Left renal pelvis (tissue), 4 donors: Measurements from ENCODE around the gene MINAR2. TPM values are rescaled to one million over a fixed set of nuclear protein-coding genes. Genes with fewer than 3 reads are reported as not detected.

Source experiments
- DNase-seq, 4 donors: peaks; one replicate each; pipeline ENCODE4 v3.0.0-alpha.2; 2013; ENCODE audit warnings: low read depth in 4 of 4, low spot score in 3 of 4
- polyA plus RNA-seq, 4 donors: library from polyadenylated mRNA; unstranded; fragments of 120-200 nt; gene quantifications; one replicate each; pipeline ENCODE4 v1.2.1, GENCODE V29; 2013; ENCODE audit not compliant: insufficient read length in 4 of 4

The MINAR2 gene
- polyA plus RNA-seq, 4 donors = 0.07 to 0.15 (median 0.11) TPM; not detected in 1

DNA sequence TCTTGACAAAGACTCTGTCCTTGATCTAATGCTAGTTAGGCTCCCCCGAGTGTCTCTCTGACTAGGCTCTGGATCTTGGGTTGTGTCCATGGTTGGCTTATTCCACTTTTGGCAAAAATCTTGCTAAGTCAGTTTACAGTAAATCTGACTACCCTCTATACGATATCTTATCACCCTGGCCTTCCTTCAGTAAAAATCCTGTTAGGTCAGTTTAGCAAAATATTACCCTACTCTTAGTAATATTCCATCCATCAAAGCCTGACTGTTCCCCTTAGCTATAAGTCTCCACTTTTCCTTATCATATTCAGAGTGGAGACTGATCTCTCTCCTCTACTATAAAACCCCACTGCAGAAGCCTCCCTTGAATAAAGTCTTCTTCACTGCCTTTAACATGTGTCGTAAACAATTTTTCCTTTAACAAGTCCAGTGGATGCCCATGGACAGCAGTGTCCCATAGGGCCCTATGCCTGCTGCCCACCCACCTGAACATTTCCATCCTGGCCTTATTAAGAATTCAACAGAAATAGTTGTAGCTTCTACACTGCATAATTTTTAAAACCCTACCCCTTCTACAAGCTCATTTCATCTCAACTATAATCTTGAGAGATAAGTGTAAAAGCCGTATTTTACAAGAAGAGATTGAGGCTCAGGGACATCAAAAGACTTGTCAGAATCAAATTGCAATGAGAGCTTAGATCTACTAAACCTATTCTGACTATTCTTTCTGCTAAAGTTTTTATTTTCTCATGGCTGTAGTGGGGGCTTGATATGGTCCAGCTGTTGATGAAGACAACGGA, 22.3 kb downstream of the MINAR2 start:
- DNase-seq = no peak

DNA sequence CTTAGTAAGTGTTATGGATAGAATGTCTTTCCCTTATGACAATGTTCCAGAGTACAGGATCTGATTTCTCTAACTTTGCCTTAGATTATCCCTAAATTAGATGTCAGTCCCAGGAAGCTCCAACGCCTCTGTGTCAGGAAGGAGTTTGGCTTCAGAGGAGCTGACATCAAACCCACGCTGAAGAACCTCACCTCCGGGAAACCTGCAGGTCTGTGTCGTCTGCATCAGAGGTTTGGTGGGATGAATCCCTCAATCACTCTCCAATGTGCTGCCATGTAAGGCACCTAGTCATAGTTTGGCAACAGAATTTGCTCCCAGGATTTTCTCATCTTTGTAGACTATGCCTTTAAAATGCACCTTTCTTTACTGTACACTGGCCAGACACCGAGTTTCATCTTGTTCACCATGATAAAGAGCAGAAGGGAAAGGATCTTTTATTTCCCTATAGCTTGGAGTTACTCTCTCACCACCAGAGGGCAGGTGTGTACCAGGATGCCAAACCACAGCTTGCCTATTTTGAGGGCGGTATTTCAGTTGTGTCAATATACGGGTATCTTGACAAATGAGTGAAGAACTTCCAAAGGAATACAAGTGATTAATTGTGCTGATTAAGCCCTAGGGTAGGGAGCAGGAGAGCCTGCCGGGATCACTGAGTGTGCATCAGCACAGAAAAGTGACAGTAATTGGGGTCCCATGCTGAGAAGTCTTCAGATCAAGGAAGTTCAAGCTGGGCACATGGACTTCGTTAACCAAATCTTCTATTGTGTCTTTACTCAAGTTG, 23.4 kb downstream of the MINAR2 start:
- DNase-seq = peak in 2 of 4 donors; percentile 31 to 33

- no peak for DNase-seq
Measured at GRCh38 chr5:129773376-129773775, 25.5 kb downstream of the MINAR2 start.

DNA sequence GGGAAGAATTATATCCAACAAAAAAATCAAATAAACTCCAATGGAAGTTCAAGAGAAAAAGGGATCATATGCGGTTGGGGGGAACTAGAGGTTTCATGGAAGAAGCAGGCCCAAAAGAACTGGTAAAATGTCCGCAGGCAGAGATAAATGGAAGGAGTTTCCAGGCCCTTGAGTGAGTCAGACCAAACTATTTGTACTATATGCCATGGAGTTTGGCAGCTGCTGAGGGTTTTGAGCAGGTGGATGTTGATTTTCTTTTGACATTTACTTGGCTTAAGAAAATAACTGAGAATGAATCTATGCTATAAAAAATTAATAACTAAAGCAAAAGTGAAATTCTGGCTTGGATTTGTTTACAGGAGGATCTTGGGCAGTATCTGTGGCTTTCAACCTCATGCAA, 33.7 kb downstream of the MINAR2 start:
- no peak for DNase-seq

DNA sequence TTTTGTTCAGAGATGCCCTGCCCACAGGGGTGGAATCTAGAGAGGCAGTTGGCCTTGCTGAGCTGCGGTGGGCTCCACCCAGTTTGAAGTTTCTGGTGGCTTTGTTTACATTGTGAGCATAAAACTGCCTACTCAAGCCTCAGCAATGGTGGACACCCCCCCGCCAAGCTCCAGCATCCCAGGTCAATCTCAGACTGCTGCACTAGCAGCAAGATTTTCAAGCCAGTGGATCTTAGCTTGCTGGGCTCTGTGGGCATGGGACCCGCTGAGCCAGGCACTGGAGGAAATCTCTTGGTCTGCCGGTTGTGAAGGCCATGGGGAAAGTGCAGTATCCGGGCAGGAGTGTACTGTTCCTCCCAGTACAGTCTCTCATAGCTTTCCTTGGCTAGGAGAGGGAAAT, 55.5 kb downstream of the MINAR2 start:
- no peak for DNase-seq

GRCh38 chr5:129804705-129805104, 56.8 kb downstream of the MINAR2 start:
- DNase-seq = no peak

- DNase-seq = no peak
Measured at GRCh38 chr5:129807162-129807814, 59.4 kb downstream of the MINAR2 start.

Other genes with a start within 250 kb of the MINAR2 start
- 1 to 10 TPM; 4.2 to 8.7 (median 5.4) TPM for gene CHSY3, start 156.4 kb downstream of the MINAR2 start, polyA plus RNA-seq